HG02642 (cell line): ENCODE results near the gene LMO4.

ENCODE experiments used
- ATAC-seq: cut with Tn5 transposase; IDR thresholded peaks from one replicate; pipeline ENCODE4 v1.9.1; 2021; ENCODE audit warnings: mild to moderate bottlenecking; ENCODE audit not compliant: unreplicated experiment, poor library complexity

Gene LMO4

DNA sequence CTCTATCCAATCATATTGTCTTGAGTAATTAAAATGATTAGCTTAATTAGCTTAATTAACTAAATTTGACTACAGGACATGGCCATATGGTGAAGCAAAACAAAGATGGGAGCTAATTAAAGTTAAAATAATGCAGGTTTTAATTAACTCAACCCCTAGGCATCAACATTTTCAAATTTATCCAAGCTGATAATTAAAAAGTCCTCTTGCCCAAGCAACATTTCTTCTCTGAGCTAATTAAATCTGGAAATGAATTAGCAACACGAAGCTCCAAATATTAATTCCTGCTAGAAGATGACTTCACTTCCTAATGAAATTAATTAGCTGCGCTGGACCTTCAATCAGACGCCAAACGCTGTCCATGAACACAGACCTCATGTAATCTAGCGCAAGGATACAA, 27.9 kb downstream of the LMO4 start:
- no peak for ATAC-seq

DNA sequence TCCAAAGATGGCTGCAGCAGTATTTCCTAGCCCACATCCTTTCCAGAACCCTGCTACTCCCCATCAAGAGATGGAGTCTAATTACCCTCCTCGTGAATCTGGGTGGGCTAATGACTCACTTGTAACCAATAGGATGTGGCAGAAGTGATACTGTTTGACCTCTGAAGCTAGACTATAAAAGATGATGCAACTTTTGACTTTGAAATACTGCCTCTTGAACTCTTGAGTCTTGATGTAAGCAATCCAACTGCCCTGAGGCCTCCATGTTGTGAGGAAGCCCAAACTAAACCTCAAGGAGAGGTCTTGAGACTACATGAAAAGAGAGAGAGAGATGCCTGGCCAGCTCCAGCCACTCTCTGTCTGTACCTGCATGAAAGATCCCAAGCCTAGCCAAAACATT, 29.5 kb downstream of the LMO4 start:
- no peak for ATAC-seq

DNA sequence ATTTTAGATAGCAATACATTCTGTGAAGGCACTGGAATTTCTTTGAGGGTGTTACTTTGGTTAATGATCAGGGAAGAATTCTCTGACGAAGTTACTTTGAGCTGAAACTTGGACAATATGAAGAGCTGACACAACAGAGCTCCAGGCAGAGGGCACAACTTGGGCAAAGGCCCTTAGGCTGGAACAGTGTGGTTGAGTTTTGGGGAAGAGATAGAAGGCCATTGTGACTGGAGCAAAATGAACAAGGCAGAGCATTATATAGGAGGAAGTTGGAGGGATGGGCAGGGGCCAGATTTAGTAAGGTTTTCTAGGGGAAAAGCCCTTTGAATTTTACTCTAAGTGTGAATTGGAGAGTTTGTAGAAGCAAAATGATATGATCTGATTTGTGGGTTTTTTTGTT, 30.9 kb downstream of the LMO4 start:
- ATAC-seq, result no peak

DNA sequence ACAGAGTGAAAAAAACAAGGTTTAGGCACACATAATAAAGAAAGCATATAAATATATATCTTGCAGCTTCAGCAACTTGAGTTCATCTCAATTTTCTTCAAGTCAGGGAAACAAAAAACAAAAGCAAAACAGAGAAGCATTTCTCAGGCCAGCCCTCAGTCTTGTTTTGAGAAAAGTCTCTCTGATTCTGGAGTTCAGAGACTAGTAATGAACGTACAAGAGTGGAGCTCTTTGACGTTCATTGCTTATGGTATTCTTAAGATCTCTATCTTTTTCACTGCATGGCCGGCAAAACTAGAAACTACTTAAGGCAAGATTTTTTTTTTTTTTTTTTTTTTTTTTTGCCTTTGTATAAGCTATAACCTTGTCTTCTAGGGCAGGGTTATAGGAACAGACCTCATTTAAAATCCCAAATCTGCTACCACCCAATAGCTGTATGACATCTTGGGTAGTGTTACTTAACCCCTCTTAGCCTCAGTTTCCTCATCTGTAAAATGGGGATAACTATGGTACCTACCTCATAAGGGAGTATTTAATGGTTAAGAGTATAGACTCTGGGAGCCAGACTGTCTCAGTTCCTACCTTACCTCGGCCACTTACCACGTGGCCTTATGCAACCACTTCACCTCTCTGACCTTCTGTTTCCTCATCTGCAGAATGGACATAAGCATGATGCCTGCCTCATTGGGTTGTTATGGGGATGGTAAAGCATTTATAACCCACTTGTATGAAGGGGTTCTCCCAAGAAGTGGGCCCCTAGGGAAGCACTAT, 33.6 kb downstream of the LMO4 start:
- no peak for ATAC-seq

DNA sequence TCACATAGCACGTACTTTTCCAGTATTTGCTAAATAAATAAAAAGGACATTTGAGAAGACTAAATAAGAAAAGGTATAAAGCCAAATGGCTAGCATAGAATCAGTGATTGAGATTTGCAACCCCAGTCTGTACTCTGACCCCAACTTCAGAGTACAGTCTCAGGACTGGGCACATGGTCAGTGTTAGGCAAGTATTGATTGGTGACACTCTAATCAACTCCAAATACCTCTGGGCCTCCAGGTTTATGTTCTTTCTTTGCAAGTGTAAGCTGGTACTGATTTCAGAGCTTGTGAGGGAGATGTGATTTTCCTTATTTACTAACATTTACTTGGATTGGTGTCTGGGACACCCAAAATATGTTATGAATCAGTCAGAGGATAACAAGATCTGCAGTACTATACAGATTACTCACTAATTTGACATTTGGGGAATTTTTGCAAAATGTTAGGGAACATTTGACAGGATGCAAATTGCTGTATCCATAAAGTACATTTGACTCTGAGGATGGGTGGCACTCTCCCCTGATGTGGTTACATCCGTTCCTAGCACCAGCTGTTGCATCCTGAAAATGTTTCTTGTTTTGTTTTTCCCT, 34.2 kb downstream of the LMO4 start:
- no peak for ATAC-seq

DNA sequence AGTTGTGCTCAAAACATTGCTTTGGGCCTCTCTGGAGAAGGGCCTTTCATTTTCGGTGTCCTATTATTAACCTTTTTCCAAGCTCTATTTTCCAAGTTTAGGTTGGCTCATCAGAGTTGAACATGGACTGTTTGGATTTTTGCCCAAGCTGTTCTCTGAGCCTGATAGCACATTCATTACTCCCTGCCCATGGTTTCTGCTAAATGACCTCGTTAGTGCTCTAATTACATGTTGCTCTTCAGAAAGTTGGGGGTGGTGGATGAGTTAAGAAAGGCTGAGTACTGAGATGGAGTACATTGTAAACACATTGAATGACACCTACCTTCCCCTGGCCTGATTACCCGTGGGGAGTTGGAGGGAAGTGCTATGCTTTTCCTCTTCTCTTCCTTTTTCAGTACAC, 38.9 kb downstream of the LMO4 start:
- no peak for ATAC-seq

DNA sequence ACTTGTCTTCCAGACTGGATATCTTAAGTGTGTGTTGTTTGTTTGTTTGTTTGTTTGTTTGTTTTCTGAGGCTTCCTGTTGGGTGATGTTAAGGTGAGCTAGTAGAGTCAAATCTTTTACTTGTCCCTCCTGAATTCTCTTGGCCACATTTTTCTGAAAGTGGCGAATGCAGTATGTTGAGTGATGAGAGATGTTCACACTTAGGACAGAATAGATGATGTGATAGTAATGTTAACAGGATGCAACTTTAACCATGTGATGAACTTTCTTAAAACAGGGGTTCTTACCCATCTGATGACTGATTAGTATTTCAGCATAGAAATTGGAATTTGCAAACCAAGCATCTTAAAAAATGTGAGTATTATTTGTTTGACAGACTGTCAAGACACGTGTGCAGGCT, 40.2 kb downstream of the LMO4 start:
- ATAC-seq, result no peak

DNA sequence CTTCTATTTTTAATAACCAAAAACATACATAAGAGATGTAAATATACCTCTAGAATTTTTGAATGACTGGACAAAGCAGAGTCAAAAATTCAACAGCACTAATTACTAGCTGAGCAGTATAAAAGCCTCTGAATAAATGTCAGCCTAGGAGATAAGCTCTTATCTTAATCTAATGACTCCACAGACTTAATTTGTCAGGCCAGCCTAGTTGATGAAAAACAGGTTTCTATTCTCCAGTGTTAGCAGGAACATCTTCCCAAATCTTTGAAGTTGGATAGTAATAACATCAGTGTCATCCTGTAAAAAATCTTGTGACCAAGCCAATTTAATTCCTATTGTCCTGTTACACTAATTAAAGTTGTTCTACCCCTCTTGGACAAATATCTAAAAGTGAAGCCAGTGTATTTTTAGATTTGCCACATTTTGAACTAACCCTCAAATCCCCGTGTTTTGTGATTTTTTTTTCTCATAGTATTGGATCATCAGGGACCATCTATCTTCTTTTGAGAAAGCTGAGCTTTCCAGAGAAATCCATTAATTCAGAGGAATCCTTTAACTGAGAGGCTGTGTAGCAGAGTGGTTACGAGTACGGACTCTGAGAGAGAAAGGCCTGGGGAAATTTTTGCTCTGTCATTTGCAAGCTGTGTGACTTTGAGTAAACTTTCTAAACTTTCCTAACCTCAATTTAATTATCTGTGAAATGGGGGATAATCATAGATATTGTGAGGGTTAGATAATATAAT, 41.2 kb downstream of the LMO4 start:
- ATAC-seq, result no peak

DNA sequence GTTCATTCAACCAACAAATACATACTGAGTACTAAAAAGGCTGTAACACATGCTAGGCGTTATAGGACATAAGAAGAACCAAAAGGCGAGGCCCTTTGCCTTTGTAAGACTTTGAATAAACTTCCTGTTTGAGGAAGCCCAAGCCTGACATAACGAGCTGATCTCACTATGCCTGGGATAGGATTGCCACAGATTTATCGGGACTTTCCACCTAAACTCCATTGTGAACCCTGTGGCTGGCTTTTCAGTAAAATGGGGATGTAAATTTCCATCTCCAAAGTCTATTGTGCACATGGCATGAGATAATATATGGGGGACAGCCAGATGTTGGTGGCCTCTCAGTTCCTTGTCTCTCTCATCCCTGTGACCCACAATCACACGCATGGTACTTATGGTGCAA, 41.9 kb downstream of the LMO4 start:
- ATAC-seq, result no peak

DNA sequence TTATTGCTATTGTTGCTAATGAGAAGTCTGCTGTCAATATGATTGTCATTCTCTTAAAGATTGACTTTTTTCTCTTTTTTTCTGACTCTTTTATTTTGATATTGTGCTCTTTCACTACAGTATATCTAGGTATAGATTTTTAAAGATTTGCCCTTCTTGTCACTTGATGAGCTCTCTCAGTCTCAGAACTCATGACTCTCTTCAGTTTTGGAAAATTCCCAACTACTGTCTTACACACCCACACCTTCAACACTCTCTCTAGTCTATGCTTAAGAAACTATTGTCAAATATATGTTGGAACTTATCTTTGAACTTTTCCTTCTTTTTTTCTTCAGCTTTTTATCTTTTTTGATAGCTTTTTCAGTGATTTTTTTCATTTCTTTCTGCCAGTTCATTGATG, 50.6 kb downstream of the LMO4 start:
- no peak for ATAC-seq

DNA sequence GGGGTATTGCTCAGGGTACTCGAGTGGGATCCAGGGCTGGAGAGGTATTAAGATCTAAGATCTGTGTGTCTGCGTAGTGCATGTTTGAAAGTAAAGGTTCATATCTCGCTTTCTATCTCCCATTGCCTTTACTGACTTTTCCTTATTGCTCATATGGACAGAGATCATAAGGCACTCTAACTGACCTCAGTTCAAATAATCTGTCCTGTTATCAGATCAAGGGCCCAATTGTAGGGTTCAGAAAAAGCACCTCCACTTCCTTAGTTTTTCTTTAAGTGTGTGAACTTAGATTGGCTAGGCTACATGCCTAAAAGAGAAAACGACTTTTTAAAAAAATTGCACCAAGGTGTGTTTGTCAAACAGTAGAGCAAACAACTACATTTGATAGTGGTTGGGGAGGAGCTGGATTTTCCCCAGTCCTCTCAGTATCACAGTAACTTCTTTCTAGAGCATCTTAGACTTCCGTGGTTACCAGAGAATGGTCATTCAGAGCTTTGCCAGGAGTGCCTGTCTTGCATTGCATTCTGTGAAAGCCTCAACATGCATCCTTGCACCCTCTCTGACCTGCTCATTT, 57.6 kb downstream of the LMO4 start:
- ATAC-seq, result no peak

DNA sequence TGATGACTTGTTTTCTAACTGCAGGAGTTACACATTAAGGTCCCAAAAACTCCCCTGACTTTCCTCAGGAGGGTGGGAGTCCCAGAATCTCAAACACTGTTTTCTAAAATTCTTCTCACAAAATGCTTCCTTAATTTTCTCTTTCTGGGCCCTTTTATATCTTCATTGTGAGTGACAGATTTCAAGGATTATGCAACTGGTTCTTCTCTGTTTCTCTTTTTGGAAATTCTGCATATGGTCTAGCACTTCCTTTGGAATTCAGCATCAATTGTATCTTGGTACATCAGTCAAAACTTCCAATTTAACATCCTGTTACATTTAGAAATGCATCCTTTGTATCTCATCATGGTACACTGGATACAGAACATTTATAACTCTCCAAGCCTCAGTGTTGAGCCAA, 59.7 kb downstream of the LMO4 start:
- no peak for ATAC-seq

DNA sequence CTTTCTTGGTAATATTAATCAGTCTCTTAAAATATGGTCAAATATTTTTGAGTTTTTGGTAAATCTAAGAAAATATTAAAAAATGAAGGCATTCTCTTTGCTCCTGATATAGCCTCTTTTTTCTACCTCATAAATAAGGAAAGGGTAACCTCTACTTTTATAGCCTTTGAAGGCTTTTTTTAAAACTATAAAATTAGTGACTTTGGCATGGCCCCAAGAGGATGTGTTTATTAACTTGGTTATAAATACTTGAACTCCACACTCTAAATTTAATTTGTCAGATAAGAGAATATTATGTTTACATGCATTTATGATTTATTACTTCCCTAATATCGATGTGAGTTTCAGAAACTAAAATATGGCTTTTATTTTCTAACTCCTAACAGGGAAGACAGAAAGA, 60.3 kb downstream of the LMO4 start:
- ATAC-seq, result no peak

DNA sequence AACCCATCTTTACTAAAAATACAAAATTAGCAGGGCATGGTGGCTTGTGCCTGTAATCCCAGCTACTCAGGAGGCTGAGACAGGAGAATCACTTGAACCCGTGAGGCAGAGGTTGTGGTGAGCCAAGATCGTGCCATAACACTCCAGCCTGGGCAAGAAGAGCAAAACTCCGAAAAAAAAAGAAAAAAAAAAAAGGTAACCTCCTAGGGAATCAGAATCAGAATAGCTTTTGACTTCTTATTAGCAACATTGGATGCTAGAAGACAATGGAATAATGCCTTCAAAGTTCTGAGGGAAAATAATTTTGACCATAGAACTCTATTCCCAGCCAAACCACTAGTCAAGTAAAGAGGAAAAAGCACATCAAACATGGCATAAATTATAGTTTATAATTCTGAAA, 60.9 kb downstream of the LMO4 start:
- ATAC-seq, result no peak

DNA sequence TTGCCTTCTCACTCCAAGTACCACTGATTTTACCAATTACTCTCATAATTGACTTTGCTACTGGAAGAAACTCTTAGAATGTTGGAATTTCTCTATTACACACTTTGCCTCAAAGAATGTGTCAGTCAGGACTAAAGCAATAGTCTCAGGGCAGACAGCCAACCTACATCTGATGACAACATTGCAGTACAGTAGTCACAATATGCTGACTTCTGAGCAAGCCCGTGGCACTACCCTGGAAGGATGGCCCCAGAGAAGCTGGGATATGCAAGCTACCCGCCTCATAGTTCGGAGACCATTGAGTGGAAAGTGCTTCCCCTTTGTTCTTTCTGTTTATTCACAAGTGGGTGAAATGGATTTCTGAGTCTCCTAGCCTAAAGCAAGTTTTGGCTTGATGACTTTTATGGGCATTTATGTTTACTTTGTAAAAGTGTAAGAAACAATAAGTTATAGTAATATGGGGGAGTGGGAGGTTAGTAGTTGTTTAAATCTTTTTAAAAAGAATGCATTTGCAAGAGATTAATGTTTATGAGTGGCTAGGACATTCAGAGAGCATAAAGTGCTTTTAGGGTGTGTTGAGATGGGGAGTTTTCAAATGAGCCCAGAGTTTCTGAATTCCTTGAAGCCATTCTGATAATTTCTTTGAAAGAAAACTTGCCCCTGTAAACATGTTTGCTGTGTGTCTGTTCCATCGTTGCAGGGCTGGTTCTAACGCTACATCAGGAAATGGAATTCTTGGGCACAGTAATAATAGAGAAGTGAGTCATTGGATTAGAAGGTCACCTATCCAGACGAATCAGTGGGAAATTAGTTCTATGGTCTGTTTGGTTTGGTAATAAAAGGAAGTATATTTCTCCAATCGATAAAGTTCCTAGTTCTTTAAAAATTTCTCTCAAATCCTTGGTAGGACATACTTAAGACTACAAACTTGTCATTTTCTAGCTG, 63.8 kb downstream of the LMO4 start:
- no peak for ATAC-seq

DNA sequence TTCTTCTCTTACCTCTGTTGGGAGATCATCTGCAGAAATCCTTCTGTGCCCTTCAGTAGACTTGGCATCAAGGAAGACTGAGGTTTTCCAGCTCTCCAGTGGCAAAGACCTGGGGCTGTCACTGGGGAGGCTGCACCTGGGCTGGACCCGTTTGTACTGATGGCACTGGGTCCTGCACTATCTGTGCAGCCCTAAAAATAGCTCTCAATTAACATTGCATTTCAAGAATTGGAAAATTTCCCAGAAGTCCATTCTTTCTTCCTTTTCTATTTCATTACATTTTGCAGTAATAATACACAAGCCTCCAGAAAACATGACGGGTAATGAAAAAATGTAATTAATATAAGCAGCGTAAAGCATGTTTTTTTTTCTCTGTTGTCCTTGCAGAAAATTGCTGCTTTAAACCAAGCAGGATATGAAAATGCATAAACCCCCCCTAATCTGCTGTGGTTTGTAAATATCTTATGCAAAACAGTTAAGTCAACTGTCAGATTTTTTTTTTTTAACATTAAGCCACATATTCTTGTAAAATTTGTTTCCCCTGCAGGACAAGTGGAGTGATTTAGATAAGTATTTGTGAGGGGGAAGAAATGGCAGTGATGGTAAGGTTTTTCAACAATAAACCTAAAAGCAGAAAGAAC, 64.9 kb downstream of the LMO4 start:
- ATAC-seq, result no peak

DNA sequence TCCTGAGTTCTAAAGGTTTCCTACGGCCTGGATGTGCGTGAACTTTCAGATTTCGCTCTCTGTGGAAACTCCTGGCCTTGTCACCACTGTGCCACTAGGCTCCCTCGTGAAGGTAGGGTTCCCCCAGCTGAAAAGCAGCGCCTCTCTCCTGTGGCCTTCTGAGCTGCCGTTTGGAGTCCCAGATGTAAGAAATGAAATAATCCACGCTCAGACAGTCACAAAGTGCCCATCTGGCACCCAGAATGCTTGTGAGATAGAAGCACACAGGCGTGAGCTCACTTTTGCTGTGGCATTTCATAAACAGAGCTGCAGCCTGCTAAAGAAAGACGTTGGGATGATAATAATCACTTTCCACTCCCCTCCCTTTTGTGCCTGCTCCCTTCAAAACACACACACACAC, 65.8 kb downstream of the LMO4 start:
- no peak for ATAC-seq

DNA sequence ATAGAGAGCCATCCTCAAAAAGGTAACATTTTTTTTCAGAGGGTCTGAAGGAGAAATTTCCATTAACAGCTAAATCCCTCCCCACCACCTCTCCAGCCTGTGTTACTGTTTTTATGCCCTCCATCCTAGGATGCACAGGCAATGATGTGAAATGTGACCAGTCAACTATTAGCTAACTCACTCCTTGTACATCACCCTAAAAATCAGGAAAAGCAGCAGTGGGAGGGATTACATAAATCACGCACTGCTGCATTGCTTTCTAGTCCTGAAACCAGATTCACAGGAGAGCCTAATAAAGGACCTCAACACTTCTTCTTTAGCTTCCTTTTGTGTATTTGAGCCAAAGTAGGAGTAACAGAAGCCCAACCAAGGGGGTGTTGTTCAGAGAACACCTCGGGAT, 66.3 kb downstream of the LMO4 start:
- no peak for ATAC-seq
